GM10266 (cell line): ENCODE results near the gene CCNL2.
"Not testable (repeated sequence)": the region's sequence is repeated elsewhere in the genome, so short reads cannot be mapped to it uniquely, and the experiment has no call there.

Experiments used
- DNase-seq: peaks from one replicate; pipeline ENCODE4 v3.0.0; 2012; ENCODE audit errors: extremely low spot score
- TF ChIP-seq, protein P1 (sequence below): IDR thresholded peaks from 2 replicates; pipeline ENCODE4 v1.5.1; 2012; ENCODE audit warnings: mild to moderate bottlenecking, low read depth; ENCODE audit not compliant: control insufficient read depth, insufficient read depth; ENCODE audit errors: missing control alignments

CCNL2 gene

DNA sequence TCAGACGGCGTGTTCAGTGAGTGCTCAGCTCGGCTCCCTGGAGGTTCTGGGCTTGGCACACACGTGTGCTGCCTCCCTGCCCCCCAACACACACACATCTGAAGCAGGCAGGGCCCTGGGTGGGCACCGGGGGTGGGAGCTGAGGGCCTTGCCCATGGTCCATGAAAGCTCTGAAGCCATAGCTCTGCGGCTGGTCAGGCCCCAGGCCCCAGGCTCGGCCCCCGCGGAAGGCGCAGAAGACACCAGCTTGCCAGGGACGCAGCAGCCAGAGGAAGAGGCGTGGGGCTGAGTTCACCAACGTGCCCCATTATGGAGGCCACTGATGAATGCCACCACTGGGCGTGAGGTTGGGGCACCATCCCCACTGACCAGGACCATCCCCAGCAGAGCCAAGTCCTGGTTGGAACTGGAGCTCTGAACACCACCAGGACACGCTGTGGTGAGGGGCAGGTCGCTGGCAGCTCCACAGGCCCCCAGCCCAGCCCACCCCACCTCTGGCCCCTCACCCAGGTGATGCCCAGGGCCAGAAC, 28.3 kb downstream of the CCNL2 start:
- DNase-seq = no peak
- TF ChIP-seq, protein P1, sequence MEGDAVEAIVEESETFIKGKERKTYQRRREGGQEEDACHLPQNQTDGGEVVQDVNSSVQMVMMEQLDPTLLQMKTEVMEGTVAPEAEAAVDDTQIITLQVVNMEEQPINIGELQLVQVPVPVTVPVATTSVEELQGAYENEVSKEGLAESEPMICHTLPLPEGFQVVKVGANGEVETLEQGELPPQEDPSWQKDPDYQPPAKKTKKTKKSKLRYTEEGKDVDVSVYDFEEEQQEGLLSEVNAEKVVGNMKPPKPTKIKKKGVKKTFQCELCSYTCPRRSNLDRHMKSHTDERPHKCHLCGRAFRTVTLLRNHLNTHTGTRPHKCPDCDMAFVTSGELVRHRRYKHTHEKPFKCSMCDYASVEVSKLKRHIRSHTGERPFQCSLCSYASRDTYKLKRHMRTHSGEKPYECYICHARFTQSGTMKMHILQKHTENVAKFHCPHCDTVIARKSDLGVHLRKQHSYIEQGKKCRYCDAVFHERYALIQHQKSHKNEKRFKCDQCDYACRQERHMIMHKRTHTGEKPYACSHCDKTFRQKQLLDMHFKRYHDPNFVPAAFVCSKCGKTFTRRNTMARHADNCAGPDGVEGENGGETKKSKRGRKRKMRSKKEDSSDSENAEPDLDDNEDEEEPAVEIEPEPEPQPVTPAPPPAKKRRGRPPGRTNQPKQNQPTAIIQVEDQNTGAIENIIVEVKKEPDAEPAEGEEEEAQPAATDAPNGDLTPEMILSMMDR = no peak

DNA sequence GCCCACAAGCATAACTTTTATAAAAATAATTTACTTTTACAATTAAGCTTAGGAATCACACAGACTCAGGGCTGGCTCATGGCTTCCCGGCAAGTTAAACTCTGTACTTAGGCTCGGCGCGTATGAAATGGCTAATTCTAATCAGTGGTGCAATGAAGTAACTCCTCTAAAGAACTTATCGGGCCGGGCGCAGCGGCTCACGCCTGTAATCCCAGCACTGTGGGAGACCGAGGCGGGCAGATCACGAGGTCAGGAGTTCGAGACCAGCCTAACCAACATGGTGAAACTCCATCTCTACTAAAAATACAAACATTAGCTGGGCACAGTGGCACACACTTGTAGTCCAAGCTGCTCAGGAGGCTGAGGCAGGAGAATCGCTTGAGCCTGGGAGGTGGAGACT, 29.0 kb downstream of the CCNL2 start:
- not testable (repeated sequence) for DNase-seq

DNA sequence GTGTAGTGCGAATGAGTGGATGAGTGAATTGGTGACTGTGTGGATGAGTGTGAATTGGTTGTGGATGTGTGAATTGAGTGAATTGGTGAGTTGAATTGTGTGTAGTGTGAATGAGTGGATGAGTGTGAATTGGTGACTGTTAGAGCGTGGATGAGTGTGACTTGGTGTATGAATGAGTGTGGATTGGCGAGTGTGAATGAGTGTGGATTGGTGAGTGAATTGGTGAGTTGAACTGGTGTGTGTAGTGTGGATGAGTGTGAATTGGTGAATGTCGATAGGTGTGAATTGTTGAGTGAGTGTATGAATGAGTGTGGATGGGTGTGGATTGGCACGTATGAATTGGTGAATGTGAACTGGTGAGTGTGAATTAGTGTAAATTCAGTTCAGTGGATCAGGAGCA, 31.8 kb downstream of the CCNL2 start:
- DNase-seq = no peak
- TF ChIP-seq, protein P1 = no peak

DNA sequence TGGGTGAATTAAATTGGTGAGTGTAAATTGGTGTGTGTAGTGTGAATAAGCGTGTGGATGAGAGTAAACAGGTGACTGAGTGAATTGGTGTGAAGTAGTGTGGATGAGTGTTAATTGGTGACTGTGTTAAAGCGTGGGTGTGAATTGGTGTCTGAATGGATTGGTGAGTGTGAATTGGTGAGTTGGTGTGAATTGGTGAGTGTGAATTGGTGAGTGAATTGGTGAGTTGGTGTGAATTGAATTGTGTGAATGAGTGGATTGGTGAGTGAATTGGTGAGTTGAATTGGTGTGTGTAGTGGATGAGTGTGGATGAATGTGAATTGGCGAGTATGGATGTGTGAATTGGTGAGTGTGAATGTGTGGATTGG, 32.5 kb downstream of the CCNL2 start:
- TF ChIP-seq, protein P1 = no peak
- DNase-seq = no peak

DNA sequence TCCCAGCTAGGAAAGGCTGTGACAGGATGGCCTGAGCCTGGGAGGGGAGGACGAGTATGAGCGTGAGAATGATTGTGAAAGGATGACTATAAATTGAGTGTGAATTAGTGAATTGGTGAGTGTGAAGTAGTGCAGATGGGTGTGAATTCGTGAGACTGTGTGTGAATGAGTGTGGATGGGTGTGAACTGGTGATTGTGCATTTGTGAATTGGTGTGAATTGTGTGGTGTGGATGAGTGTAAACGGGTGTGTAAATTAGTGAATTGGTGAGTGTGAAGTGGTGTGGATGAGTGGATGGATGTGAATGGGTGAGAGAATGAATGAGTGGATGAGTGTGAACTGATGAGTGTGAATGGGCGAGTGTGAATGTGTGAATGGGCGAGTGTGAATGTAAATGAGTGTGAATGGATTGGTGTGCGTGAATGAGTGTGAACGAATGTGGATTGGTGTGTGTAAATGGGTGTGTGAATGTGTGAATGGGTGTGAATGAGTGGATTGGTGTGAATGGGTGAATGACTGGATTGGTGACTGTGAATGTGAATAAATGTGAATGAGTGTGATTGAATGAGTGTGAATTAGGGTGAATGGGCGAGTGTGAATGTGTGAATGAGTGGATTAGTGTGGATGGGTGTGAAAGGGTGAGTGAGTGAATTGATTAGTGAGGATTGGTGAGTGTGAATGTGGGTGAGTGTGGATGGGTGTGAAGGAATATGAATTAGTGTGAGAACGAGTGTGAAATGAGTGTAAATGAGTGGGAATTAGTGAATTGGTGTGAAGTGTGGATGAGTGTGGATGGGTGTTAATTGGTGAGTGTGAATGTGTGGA, 33.0 kb downstream of the CCNL2 start:
- DNase-seq = no peak
- TF ChIP-seq, protein P1 = no peak

DNA sequence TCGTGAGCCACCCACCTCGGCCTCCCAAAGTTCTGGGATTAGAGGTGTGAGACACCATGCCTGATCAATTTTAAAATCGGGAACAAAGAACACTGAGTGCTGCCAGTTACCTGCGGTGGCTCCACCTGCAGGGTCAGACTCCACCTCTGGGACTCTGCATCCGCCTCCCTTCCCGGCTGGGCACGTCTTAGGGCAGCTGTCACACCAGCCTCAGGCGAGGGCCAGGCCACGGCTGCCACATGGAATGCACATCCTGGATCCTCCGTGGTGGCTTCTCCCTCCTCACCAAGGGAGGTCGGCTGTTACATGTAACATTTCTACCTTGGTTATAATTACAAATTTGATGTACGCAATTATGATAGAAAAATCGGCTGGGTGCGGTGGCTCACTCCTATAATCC, 34.9 kb downstream of the CCNL2 start:
- no peak for DNase-seq
- TF ChIP-seq, protein P1 = no peak

DNA sequence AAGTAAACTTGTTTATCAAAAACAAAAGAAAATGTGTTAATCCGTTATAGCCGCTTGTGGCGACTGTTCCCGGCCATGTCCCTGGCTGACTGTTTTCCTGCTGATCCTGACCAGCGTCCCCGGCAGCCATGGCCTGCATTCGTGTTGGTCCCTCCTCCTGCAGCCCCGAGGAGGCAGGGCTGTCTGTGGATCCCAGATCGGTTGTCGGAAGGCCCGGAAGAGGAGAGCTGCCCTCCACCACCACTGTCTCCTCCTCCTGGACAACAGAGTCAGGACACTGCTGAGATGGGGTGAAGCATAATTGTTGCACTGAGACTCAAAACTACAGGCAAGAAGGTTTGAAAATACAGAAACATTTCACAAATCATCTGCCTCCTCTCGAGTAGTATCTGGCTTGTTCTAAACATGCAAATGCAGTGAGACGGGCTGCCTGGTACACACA, 37.1 kb downstream of the CCNL2 start:
- TF ChIP-seq, protein P1 = no peak
- DNase-seq = no peak
